ENCODE results near the gene SLC22A5.

DNA sequence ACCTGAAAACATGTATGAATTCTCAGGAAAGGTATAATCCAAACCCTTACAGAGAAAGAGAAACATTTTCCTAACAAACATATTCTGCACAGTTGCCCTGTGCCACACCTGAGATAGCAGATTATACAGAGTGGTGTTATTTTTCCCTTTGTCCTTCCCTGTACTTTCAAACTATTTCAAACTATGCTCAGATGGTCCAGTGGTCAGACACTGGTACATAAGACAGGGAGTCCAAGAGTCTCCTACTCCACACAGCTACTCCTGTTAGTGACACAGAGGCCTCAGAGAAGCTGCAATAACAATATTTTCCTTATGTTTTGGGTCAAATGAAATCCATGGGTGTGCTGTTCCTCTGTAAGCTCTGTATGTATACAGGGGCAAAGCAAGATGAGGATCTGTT, 30.0 kb upstream of the SLC22A5 start:
- TF ChIP-seq ARHGAP35 (IDR thresholded peaks at IDR 0.05; ENCODE audit: partially characterized antibody), result no peak
- TF ChIP-seq, protein P1, sequence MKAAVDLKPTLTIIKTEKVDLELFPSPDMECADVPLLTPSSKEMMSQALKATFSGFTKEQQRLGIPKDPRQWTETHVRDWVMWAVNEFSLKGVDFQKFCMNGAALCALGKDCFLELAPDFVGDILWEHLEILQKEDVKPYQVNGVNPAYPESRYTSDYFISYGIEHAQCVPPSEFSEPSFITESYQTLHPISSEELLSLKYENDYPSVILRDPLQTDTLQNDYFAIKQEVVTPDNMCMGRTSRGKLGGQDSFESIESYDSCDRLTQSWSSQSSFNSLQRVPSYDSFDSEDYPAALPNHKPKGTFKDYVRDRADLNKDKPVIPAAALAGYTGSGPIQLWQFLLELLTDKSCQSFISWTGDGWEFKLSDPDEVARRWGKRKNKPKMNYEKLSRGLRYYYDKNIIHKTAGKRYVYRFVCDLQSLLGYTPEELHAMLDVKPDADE (conservative IDR thresholded peaks at IDR 0.05; ENCODE audit: control insufficient read depth, low read depth, low read length), result no peak
